Panc1 (cell line): ENCODE results near the gene C4orf50. TPM values are rescaled to one million over a fixed set of nuclear protein-coding genes. Genes with fewer than 3 reads are reported as not detected.

Experiments
- ATAC-seq: fragments of 200-7000 bp; cut with Tn5 transposase; 2 replicates; pipeline ENCODE4 v1.9.1; 2020; ENCODE audit warnings: mild to moderate bottlenecking, moderate library complexity
- BruUV-seq: library from RNA; stranded (reverse); fragments of 400-500 nt; replicated peaks from 2 replicates; lab custom pipeline; 2021; lab: Mats Ljungman, UMichigan
- CTCF ChIA-PET: fragments of 300-600 bp; sonication (Branson Sonifier 250); formaldehyde crosslinking; loops from one replicate; lab custom pipeline; 2022; ENCODE audit warnings: antibody characterized with exemption; lab: Charles Lee
- POLR2A ChIA-PET: fragments of 300-600 bp; sonication (Branson Sonifier 250); formaldehyde crosslinking; loops from one replicate; lab custom pipeline; 2022; ENCODE audit warnings: antibody characterized with exemption; lab: Charles Lee
- DNase-seq: peaks from one replicate; pipeline ENCODE4 v3.0.0-alpha.2; 2010; ENCODE audit warnings: low read depth, low spot score
- H3K27ac ChIP-seq: 2 replicates; pipeline ENCODE4 v1.5.1; 2011; ENCODE audit warnings: mild to moderate bottlenecking, low read length, inconsistent platforms
- H3K27me3 ChIP-seq: fragments of 200-500 bp; sonication (Bioruptor generic); 2 replicates; pipeline ENCODE4 v1.6.0; 2014; ENCODE audit warnings: low read length, inconsistent platforms; ENCODE audit not compliant: control insufficient read depth, insufficient read depth
- H3K36me3 ChIP-seq: fragments of 200-500 bp; sonication (Bioruptor generic); 2 replicates; pipeline ENCODE4 v1.5.1; 2014; ENCODE audit warnings: inconsistent platforms, mild to moderate bottlenecking, low read length, moderate library complexity; ENCODE audit not compliant: control insufficient read depth, insufficient read depth
- H3K4me1 ChIP-seq: 2 replicates; pipeline ENCODE4 v1.5.1; 2011; ENCODE audit warnings: inconsistent platforms, mild to moderate bottlenecking, low read length, moderate library complexity; ENCODE audit not compliant: control insufficient read depth, insufficient read depth
- H3K4me3 ChIP-seq, 2 experiments: 2 replicates each; pipeline ENCODE4 v1.5.1; 2011 to 2012; ENCODE audit warnings: low read depth in 2 of 2, low read length in 2 of 2, mild to moderate bottlenecking in 2 of 2, inconsistent platforms in 1 of 2, moderate library complexity in 1 of 2
- H3K9me3 ChIP-seq: fragments of 200-500 bp; sonication (Bioruptor generic); 2 replicates; pipeline ENCODE4 v1.5.1; 2014; ENCODE audit warnings: low read depth, mild to moderate bottlenecking, inconsistent platforms, low read length, moderate library complexity; ENCODE audit not compliant: control insufficient read depth, insufficient read depth
- POLR2AphosphoS5 ChIP-seq: IDR thresholded peaks from 2 replicates; pipeline ENCODE4 v1.6.1; 2012; ENCODE audit warnings: mild to moderate bottlenecking, low read depth, low read length, moderate library complexity
- SIN3A ChIP-seq: IDR thresholded peaks from 2 replicates; pipeline ENCODE4 v1.6.1; 2012; ENCODE audit warnings: low read depth, mild to moderate bottlenecking, low read length, moderate library complexity, borderline replicate concordance; ENCODE audit not compliant: insufficient read depth
- TCF7L2 ChIP-seq: IDR thresholded peaks from 2 replicates; pipeline ENCODE4 v1.6.1; 2011; ENCODE audit warnings: mild to moderate bottlenecking, low read depth, low read length, inconsistent platforms
- in situ Hi-C: cut with HindIII; loops from 2 replicates; pipeline ENCODE4 v1.10.0; 2016; ENCODE audit warnings: low sequenced_read_pairs, low pct_unique_long_range_greater_than_20kb
- intact Hi-C: fragments of 100-400 bp; cut with micrococcal nuclease; formaldehyde crosslinking; loops from one replicate; pipeline ENCODE4 v1.10.0; 2022; ENCODE audit not compliant: unreplicated experiment
- total RNA-seq: library from RNA; stranded (reverse); gene quantifications from one replicate; pipeline ENCODE4 v1.2.1, GENCODE V29; 2021; ENCODE audit not compliant: unreplicated experiment
- TF ChIP-seq, protein P1 (sequence below), 2 experiments: IDR thresholded peaks; 2 replicates each; pipeline ENCODE4 v1.6.1; 2011 to 2012; ENCODE audit warnings: low read depth in 2 of 2, control low read depth in 1 of 2, low read length in 1 of 2, mild to moderate bottlenecking in 1 of 2, moderate library complexity in 1 of 2; ENCODE audit not compliant: insufficient read depth in 1 of 2
- TF ChIP-seq, protein P2 (sequence below): fragments of 450-650 bp; IDR thresholded peaks from 2 replicates; pipeline ENCODE4 v1.5.1; 2017; ENCODE audit warnings: mild to moderate bottlenecking

C4orf50 gene
- total RNA-seq, 1 experiment from 2014 or later = under 0.01 TPM

DNA sequence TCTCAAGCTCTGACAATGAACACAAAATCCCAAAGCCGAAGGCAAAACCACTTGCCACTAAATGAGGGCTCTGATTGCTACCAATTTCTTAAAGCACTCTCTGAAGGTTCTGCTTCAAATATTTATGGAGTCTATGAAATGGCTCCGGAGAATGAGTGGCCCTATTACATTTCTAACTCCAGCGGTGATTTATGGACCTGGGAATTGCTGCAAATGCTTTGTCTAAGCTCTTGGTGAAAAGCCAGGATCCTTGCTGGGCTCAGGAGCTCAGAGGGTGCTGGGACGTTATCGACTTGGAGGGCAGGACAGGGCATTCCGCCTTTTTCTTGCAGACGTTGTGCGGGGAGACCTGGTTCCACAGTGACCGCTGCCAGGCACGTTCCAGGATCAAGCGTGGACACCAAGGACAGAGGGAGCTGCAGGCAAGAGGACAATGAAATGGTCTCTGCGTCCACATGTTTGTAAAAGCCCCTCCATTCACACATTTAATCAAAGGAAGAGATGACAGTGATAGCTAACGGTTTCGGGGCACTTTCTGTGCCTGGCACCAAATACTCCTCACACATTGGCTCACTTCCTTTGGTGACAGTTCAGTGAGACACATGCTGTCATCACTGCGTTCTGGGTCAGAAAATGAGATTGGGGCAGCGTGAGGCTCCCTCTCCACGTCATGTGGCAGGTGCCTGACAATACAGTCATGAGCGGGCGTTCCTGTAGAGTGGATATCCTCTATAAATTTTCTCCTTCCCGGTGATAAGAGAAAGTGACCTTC is 58.8 kb downstream of the C4orf50 start:
- Histone ChIP-seq H3K4me3 (no peak overlapping the region), H3K27ac (no peak overlapping the region), H3K4me1 (no peaks in the 10 kb centered on the region; the same call in 1 of the 2 replicates), H3K36me3 (no peaks in the 10 kb centered on the region), H3K27me3 (no peaks in the 10 kb centered on the region; the same call in 1 of the 2 replicates), H3K9me3 (no peaks in the 10 kb centered on the region)
- in situ Hi-C loops (no loop called here), intact Hi-C loops (no loop called here)
- DNase-seq (no peak), ATAC-seq (no peak)
- POLR2A ChIA-PET = no interaction called here
- CTCF ChIA-PET = no interaction called here
- BruUV-seq = no TSS peak
- TF ChIP-seq POLR2AphosphoS5 = no peak
- TF ChIP-seq, protein P1, sequence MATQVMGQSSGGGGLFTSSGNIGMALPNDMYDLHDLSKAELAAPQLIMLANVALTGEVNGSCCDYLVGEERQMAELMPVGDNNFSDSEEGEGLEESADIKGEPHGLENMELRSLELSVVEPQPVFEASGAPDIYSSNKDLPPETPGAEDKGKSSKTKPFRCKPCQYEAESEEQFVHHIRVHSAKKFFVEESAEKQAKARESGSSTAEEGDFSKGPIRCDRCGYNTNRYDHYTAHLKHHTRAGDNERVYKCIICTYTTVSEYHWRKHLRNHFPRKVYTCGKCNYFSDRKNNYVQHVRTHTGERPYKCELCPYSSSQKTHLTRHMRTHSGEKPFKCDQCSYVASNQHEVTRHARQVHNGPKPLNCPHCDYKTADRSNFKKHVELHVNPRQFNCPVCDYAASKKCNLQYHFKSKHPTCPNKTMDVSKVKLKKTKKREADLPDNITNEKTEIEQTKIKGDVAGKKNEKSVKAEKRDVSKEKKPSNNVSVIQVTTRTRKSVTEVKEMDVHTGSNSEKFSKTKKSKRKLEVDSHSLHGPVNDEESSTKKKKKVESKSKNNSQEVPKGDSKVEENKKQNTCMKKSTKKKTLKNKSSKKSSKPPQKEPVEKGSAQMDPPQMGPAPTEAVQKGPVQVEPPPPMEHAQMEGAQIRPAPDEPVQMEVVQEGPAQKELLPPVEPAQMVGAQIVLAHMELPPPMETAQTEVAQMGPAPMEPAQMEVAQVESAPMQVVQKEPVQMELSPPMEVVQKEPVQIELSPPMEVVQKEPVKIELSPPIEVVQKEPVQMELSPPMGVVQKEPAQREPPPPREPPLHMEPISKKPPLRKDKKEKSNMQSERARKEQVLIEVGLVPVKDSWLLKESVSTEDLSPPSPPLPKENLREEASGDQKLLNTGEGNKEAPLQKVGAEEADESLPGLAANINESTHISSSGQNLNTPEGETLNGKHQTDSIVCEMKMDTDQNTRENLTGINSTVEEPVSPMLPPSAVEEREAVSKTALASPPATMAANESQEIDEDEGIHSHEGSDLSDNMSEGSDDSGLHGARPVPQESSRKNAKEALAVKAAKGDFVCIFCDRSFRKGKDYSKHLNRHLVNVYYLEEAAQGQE (IDR thresholded peaks at IDR 0.05; ENCODE audit: insufficient read depth in 1 of 2, low read depth in 2 of 2, low read length in 1 of 2) = no peak

DNA sequence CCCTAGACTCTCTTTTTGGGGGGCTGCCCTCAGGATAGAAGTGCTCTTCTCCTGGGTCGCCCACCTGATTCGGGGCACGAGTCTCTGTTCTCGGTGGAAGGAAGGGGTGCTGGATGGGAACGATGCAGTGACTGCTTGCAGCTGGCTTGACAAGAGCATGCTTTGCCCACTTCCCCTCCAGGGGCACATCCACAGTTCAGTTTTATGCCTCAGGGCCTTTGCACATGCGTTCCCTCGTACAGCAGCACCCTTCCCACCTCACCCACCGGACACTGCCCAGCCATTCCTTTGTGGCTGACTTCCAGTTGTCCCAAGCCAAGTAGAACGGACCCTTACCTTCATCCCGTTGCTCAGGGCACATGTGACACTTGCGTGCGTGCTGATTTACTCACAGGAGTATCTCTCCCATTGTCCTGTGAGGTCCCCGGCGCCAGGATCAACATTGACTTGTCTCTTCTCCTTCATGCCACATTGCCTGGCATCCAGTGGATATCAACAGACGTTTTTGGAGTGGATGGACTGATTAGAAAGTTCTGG is 60.0 kb downstream of the C4orf50 start:
- Histone ChIP-seq H3K4me1 (no peaks in the 10 kb centered on the region; the same call in 1 of the 2 replicates), H3K9me3 (no peaks in the 10 kb centered on the region), H3K27me3 (no peaks in the 10 kb centered on the region; the same call in 1 of the 2 replicates), H3K27ac (no peak overlapping the region), H3K36me3 (no peaks in the 10 kb centered on the region), H3K4me3 (no peak overlapping the region)
- DNase-seq (no peak), ATAC-seq (no peak)
- intact Hi-C loops (no loop called here), in situ Hi-C loops (no loop called here)
- no TSS peak for BruUV-seq
- CTCF ChIA-PET = interaction anchor here (0.5 kb wide), 1 partner anchor 40 kb away, joined by 3 read pairs; no protein-coding TSS in a partner anchor
- TF ChIP-seq SIN3A = no peak
- no peak for TF ChIP-seq POLR2AphosphoS5
- TF ChIP-seq, protein P2, sequence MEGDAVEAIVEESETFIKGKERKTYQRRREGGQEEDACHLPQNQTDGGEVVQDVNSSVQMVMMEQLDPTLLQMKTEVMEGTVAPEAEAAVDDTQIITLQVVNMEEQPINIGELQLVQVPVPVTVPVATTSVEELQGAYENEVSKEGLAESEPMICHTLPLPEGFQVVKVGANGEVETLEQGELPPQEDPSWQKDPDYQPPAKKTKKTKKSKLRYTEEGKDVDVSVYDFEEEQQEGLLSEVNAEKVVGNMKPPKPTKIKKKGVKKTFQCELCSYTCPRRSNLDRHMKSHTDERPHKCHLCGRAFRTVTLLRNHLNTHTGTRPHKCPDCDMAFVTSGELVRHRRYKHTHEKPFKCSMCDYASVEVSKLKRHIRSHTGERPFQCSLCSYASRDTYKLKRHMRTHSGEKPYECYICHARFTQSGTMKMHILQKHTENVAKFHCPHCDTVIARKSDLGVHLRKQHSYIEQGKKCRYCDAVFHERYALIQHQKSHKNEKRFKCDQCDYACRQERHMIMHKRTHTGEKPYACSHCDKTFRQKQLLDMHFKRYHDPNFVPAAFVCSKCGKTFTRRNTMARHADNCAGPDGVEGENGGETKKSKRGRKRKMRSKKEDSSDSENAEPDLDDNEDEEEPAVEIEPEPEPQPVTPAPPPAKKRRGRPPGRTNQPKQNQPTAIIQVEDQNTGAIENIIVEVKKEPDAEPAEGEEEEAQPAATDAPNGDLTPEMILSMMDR = no peak
- TF ChIP-seq, protein P1 (IDR thresholded peaks at IDR 0.05; ENCODE audit: insufficient read depth in 1 of 2, low read depth in 2 of 2, low read length in 1 of 2) = no peak
- TF ChIP-seq TCF7L2 = no peak
- POLR2A ChIA-PET = no interaction called here
